GM18502 (cell line): ENCODE measurements around the gene FAM110C.

Experiments
- ATAC-seq: cut with Tn5 transposase; IDR thresholded peaks from one replicate; pipeline ENCODE4 v1.9.1; 2021; ENCODE audit warnings: mild to moderate bottlenecking; ENCODE audit not compliant: unreplicated experiment, poor library complexity

The FAM110C gene

GRCh38 chr2:11248-11941 lies 34.9 kb downstream of the FAM110C start:
- no peak for ATAC-seq

- ATAC-seq, result no peak
Measured at GRCh38 chr2:10222-10875, 36.0 kb downstream of the FAM110C start.
